Left renal cortex interstitium (tissue), 4 donors: Measurements from ENCODE around the gene SMIM45.

Source experiments
- DNase-seq, 4 donors: peaks; one replicate each; pipeline ENCODE4 v3.0.0-alpha.2; 2013; ENCODE audit warnings: low read depth in 4 of 4, low spot score in 2 of 4, missing footprints in 1 of 4

SMIM45 gene

GRCh38 chr22:41915035-41915785, 36.7 kb upstream of the SMIM45 start, which contains the start of gene SHISA8:
TSS of gene SHISA8 (minus strand) at chr22:41915074. CDS start at chr22:41914667, 407 bp downstream.
- no peak for DNase-seq

- no peak for DNase-seq
Observed at GRCh38 chr22:41915786-41916493, 36.0 kb upstream of the SMIM45 start.

- DNase-seq: no peak
Observed at GRCh38 chr22:41916745-41917358, 35.1 kb upstream of the SMIM45 start.

- DNase-seq: no peak
Observed at GRCh38 chr22:41917375-41917902, 34.5 kb upstream of the SMIM45 start.

GRCh38 chr22:41917903-41918791, 33.8 kb upstream of the SMIM45 start:
- DNase-seq: peak in 1 of 4 donors; percentile 59

GRCh38 chr22:41919357-41920224, 32.4 kb upstream of the SMIM45 start:
- no peak for DNase-seq

GRCh38 chr22:41920271-41920976, 31.5 kb upstream of the SMIM45 start:
- DNase-seq: no peak

- DNase-seq: no peak
Observed at GRCh38 chr22:41922328-41922727, 29.6 kb upstream of the SMIM45 start.

- no peak for DNase-seq
Observed at GRCh38 chr22:41922940-41923594, 28.9 kb upstream of the SMIM45 start.

- no peak for DNase-seq
Observed at GRCh38 chr22:41923595-41924276, 28.2 kb upstream of the SMIM45 start.

- no peak for DNase-seq
Observed at GRCh38 chr22:41925783-41926460, 26.0 kb upstream of the SMIM45 start.

GRCh38 chr22:41927813-41928212, 24.1 kb upstream of the SMIM45 start:
- DNase-seq: no peak

- DNase-seq: no peak
Observed at GRCh38 chr22:41928593-41929417, 23.1 kb upstream of the SMIM45 start.

GRCh38 chr22:41929418-41929810, 22.5 kb upstream of the SMIM45 start:
- DNase-seq: no peak

- no peak for DNase-seq
Observed at GRCh38 chr22:41931701-41932269, 20.2 kb upstream of the SMIM45 start.

- DNase-seq: no peak
Observed at GRCh38 chr22:41932353-41932752, 19.6 kb upstream of the SMIM45 start.
